ENCODE data around the gene CLEC4G. TPM values are rescaled to one million over a fixed set of nuclear protein-coding genes. Genes with fewer than 3 reads are reported as not detected.
A peak's percentile ranks its signal among the peaks of the same experiment; 100 is the strongest.

Gene CLEC4G
- total RNA-seq, 2 experiments from 2014 or later, result not detected

DNA sequence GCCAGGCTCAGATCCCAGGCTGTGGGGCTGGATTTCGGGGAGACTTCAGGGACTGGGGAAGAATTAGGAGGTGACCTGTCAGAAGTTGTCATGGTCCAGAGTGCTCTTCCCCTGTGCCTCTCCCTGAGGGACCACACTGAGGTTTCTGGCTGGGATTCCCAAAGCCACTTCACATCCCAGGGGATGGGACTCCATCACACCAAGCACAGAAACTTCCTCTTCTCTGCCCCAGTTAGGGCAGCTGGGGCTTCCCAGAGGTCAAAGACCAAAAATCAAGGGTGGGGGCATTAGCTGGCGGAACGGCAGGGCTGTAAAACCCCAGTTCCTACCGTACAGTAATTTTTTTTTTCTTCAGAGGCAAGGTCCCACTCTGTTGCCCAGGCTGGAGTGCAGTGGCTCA is 37.4 kb downstream of the CLEC4G start:
- peaks cover 8% of the 10 kb centered on the region for H3K27me3 Mint-ChIP-seq
- DNase-seq, result no peak
- POLR2A ChIA-PET, result no interaction called here
- H3K4me1 Mint-ChIP-seq, result peaks cover 3% of the 10 kb centered on the region
- H3K36me3 Mint-ChIP-seq (ENCODE audit: low read depth), result no peaks in the 10 kb centered on the region
- CTCF ChIA-PET, result interaction anchor here (1.2 kb wide), 1 partner anchor 14 kb away, joined by 3 read pairs; the partner anchor contains the start of gene TRAPPC5
- no peak overlapping the region for H3K4me3 Mint-ChIP-seq
- H3K27ac Mint-ChIP-seq, result no peak overlapping the region
- no peaks in the 10 kb centered on the region for H3K9me3 Mint-ChIP-seq

DNA sequence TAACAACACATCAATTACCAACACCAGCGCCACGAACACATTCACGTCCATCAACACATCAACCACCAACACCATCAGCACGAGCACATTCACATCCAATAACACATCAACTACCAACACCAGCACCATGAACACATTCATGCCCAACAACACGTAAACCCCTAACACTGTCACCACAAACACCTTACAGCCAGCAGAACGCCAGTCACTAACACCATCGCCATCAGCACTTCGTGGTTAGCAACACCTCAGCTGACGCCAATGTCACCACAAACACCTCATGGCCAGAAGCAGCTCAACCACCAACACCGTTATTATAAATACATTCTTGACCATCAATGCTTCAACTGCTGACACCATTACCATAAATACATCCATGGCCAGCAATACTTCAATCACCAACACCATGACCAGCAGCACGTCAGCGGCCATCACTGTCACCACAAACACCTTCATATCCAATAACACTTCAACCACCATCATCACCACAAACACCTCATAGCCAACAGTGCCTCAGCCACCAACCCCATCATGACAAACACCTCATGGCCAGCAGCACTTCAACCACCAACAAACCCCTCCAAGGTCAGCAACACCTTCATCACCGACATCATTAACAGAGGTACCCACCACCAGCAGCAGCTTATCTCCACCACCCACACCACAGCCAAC is 39.4 kb downstream of the CLEC4G start:
- Mint-ChIP-seq H3K4me3 (no peak overlapping the region), H3K4me1 (no peaks in the 10 kb centered on the region), H3K36me3 (ENCODE audit: low read depth) (no peaks in the 10 kb centered on the region), H3K9me3 (no peaks in the 10 kb centered on the region), H3K27ac (no peak overlapping the region), H3K27me3 (peaks cover 3% of the 10 kb centered on the region)
- ChIA-PET CTCF (no interaction called here), POLR2A (no interaction called here)
- DNase-seq, result no peak

GRCh38 chr19:7691497-7691896 is 40.4 kb downstream of the CLEC4G start:
- ChIA-PET CTCF (no interaction called here), POLR2A (no interaction called here)
- Mint-ChIP-seq H3K9me3 (no peaks in the 10 kb centered on the region), H3K36me3 (ENCODE audit: low read depth) (no peaks in the 10 kb centered on the region), H3K4me3 (no peak overlapping the region), H3K4me1 (no peaks in the 10 kb centered on the region), H3K27me3 (peaks cover under 1% of the 10 kb centered on the region), H3K27ac (no peak overlapping the region)
- DNase-seq, result no peak

DNA sequence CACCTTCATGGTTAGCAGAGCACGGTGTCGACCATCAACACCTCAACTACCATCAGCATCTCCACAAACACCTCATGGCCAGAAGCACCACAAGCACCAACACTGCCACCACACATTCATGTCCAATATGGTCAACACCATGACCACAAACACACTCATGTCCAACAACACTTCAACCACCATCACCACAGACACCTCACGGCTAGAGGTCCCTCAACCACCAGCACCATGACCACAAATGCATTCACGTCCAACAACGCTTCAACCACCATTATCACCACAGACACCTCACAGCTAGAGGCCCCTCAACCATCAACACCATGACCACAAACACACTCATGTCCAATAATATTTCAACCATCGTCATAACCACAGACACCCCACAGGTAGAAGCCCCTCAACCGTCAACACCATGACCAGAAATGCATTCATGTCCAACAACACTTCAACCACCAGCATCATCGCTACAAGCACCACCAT is 41.1 kb downstream of the CLEC4G start:
- Mint-ChIP-seq H3K27ac (no peak overlapping the region), H3K36me3 (ENCODE audit: low read depth) (no peaks in the 10 kb centered on the region), H3K27me3 (no peaks in the 10 kb centered on the region), H3K4me3 (no peak overlapping the region), H3K4me1 (no peaks in the 10 kb centered on the region), H3K9me3 (no peaks in the 10 kb centered on the region)
- DNase-seq, result no peak
- POLR2A ChIA-PET, result no interaction called here
- CTCF ChIA-PET, result interaction anchor here (1.2 kb wide), 1 partner anchor 10 kb away, joined by 3 read pairs; the partner anchor contains the start of gene TRAPPC5

- ChIA-PET CTCF (interaction anchor here (1.8 kb wide), 1 partner anchor 9 kb away, joined by 7 read pairs; the partner anchor contains the start of gene TRAPPC5), POLR2A (no interaction called here)
- no peak for DNase-seq
- H3K9me3 Mint-ChIP-seq, result no peaks in the 10 kb centered on the region
- H3K4me1 Mint-ChIP-seq, result no peaks in the 10 kb centered on the region
- no peaks in the 10 kb centered on the region for H3K36me3 Mint-ChIP-seq (ENCODE audit: low read depth)
- no peak overlapping the region for H3K27ac Mint-ChIP-seq
- H3K27me3 Mint-ChIP-seq, result no peaks in the 10 kb centered on the region
- H3K4me3 Mint-ChIP-seq, result no peak overlapping the region
Measured at GRCh38 chr19:7689165-7689564, 42.7 kb downstream of the CLEC4G start.

DNA sequence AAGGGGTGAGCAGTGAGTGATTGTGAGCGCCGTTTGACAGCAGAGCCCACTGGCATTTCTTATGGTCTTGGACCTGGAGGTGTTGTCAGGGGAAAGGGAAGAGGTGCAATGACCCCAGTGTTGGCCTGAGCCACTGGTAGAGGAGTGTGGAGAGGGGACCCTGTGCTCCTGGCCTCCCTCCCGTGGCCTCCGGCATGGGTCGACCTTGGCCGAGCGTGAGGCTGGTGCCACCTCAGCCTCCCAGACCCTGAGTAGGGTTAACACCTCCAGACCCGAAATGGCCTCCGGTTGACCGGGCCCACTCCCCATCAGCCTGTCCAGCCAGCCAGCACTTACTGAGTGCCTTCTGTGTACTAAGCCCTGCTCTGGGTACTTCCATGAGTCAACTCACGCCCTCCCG is 44.7 kb downstream of the CLEC4G start:
- ChIA-PET CTCF (no interaction called here), POLR2A (no interaction called here)
- H3K9me3 Mint-ChIP-seq, result no peaks in the 10 kb centered on the region

GRCh38 chr19:7685546-7686445 is 46.1 kb downstream of the CLEC4G start:
- H3K27ac Mint-ChIP-seq, result peak overlapping the region; percentile 21
- CTCF ChIA-PET, result interaction anchor here (0.7 to 1.0 kb wide), 2 partner anchors 16 to 905 kb away, joined by 3 read pairs; partner anchors contain the start of gene FCER2
- H3K27me3 Mint-ChIP-seq, result no peaks in the 10 kb centered on the region
- peaks cover 13% of the 10 kb centered on the region for H3K36me3 Mint-ChIP-seq (ENCODE audit: low read depth)
- no peak overlapping the region for H3K4me3 Mint-ChIP-seq
- POLR2A ChIA-PET, result interaction anchor here (0.6 kb wide), 1 partner anchor 56 kb away, joined by 4 read pairs; no protein-coding TSS in a partner anchor
- H3K4me1 Mint-ChIP-seq, result peaks cover 11% of the 10 kb centered on the region
- no peak for DNase-seq
- H3K9me3 Mint-ChIP-seq, result no peaks in the 10 kb centered on the region

More for the DNA sequence above, 44.7 kb downstream of the CLEC4G start:
- Mint-ChIP-seq H3K4me3 (no peak overlapping the region), H3K4me1 (peaks cover 6% of the 10 kb centered on the region), H3K27ac (no peak overlapping the region), H3K36me3 (ENCODE audit: low read depth) (peaks cover 9% of the 10 kb centered on the region), H3K27me3 (no peaks in the 10 kb centered on the region)
- DNase-seq, result no peak

DNA sequence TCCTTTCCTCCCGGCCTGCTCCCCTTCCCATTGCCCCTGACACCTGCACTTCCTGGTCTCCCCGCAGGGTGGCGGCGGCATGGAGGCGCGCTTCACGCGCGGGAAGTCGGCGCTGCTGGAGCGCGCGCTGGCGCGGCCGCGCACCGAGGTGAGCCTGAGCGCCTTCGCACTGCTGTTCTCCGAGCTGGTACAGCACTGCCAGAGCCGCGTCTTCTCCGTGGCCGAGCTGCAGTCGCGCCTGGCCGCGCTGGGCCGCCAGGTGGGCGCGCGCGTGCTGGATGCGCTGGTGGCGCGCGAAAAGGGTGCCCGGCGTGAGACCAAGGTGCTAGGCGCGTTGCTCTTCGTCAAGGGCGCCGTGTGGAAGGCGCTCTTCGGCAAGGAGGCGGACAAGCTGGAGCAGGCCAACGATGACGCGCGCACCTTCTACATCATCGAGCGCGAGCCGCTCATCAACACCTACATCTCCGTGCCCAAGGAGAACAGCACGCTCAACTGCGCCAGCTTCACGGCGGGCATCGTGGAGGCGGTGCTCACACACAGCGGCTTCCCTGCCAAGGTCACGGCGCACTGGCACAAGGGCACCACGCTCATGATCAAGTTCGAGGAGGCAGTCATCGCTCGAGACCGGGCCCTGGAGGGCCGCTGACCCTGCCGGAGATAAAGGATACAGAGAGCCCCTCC is 49.6 kb downstream of the CLEC4G start:
- Mint-ChIP-seq H3K27ac (peak overlapping the region; percentile 96), H3K4me1 (peaks cover 38% of the 10 kb centered on the region), H3K27me3 (peaks cover 7% of the 10 kb centered on the region), H3K9me3 (no peaks in the 10 kb centered on the region), H3K4me3 (peak overlapping the region; percentile 89), H3K36me3 (ENCODE audit: low read depth) (peaks cover 13% of the 10 kb centered on the region)
- ChIA-PET CTCF (interaction anchor here (0.6 to 2.0 kb wide), 2 partner anchors 17 to 120 kb away, joined by 4 to 6 read pairs; no protein-coding TSS in a partner anchor), POLR2A (no interaction called here)
- no peak for DNase-seq

DNA sequence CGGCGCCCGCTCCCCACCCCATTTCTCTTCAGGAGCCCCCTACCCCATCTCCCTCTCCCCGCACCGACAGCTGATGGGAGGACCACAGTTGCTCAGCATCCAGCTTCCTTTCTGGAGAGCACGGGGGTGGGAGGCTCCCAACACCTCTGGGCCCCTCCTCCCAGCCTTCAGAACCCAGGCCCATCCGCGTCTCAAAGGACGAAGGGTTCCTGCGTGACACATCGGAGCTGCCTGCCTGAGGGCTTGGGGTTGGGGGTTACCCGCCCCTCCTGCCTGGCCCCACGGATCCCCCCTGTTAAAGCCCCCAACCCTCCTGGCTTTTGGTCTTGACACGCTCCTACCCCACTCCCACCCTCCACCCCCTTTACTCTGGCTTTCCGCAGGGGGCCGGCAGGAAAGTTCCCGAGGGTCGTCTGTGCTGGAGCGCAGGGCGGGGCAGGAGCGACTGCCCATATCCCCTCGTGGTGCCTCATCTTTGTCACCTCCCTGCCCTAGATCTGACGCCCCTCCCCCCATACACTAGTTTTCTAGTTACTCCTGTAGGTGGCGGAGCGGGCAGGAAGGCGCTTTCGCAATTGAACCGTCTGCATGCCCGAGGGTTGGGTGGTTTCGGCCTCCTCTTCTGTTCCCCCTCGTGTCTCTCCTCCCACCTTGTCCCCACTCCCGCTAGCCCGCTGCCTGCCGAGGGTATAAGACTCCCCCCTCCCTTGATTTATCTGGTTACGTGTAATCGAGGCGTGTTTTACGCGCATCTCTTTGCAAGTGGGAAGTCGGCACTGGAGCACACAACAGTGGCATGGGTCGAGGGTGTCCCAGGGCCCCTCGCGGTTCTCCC is 50.4 kb downstream of the CLEC4G start:
- Mint-ChIP-seq H3K27me3 (peaks cover 12% of the 10 kb centered on the region), H3K27ac (peak overlapping the region; percentile 96), H3K4me3 (peak overlapping the region; percentile 89), H3K9me3 (no peaks in the 10 kb centered on the region), H3K4me1 (peaks cover 43% of the 10 kb centered on the region), H3K36me3 (ENCODE audit: low read depth) (peaks cover 13% of the 10 kb centered on the region)
- DNase-seq, result peak; percentile 93
- CTCF ChIA-PET, result interaction anchor here (0.6 to 2.0 kb wide), 54 partner anchors 7 to 582 kb away, joined by 3 to 20 read pairs (median 4); partner anchors contain the start of genes FCER2, MAP2K7, RETN and SNAPC2
- POLR2A ChIA-PET, result interaction anchor here (0.6 kb wide), 1 partner anchor 113 kb away, joined by 3 read pairs; no protein-coding TSS in a partner anchor

- peak within 1 kb of the TSS; percentile 96 for H3K27ac Mint-ChIP-seq
- peak; percentile 84 for DNase-seq
- no peaks in the 10 kb centered on the region for H3K9me3 Mint-ChIP-seq
- H3K4me3 Mint-ChIP-seq, result peak within 1 kb of the TSS; percentile 89
- H3K27me3 Mint-ChIP-seq, result peaks cover 17% of the 10 kb centered on the region
- H3K4me1 Mint-ChIP-seq, result peaks cover 51% of the 10 kb centered on the region
- POLR2A ChIA-PET, result interaction anchor here (0.6 kb wide), 1 partner anchor 112 kb away, joined by 3 read pairs; no protein-coding TSS in a partner anchor
- CTCF ChIA-PET, result interaction anchor here (0.6 to 2.0 kb wide), 53 partner anchors 8 to 581 kb away, joined by 3 to 20 read pairs (median 4); partner anchors contain the start of genes FCER2, MAP2K7, RETN and SNAPC2
- H3K36me3 Mint-ChIP-seq (ENCODE audit: low read depth), result peaks cover 13% of the 10 kb centered on the region
Measured at GRCh38 chr19:7680606-7681339, 51.1 kb downstream of the CLEC4G start, which contains the start of gene TRAPPC5. TSS of gene TRAPPC5 (plus strand) at chr19:7680833. CDS start at chr19:7682254, 1,421 bp downstream.

Measured in activated CD4-positive, alpha-beta T cell treated with anti-CD3 and anti-CD28 coated beads, Interleukin-2, amount 10 ng/mL, durations not matched to agents 7 days and 5 days (primary cell).